Renal cortex interstitium (tissue), 15 donors: ENCODE data around the gene BMP15. TPM values are rescaled to one million over a fixed set of nuclear protein-coding genes. Genes with fewer than 3 reads are reported as not detected.

Experiments used
- DNase-seq, 11 donors: peaks; one replicate each; pipeline ENCODE4 v3.0.0-alpha.2; 2013; ENCODE audit warnings: low read depth in 9 of 11, low spot score in 4 of 11; ENCODE audit errors: extremely low read depth in 1 of 11
- long read RNA-seq, 16 experiments: transcript quantifications; one replicate each; lab custom pipeline, GENCODE V29; 2026
- polyA plus RNA-seq, 3 donors: library from polyadenylated mRNA; unstranded; fragments of 120-200 nt; gene quantifications; one replicate each; pipeline ENCODE4 v1.2.1, GENCODE V29; 2013; ENCODE audit not compliant: insufficient read length in 3 of 3

BMP15 gene
- not detected for polyA plus RNA-seq
- long read RNA-seq, donor 1: 0 reads
- long read RNA-seq, donor 2: 0 reads
- long read RNA-seq, donor 3: 0 reads
- long read RNA-seq, donor 4: 0 reads
- long read RNA-seq, donor 5: 0 reads
- long read RNA-seq, donor 6: 0 reads
- long read RNA-seq, donor 7: 0 reads
- long read RNA-seq, donor 8: 0 reads
- long read RNA-seq, donor 9: 0 reads
- long read RNA-seq, donor 10: 0 reads
- long read RNA-seq, donor 11: 0 reads
- long read RNA-seq, donor 12: 0 reads
- long read RNA-seq, donor 13: 0 reads
- long read RNA-seq, donor 14: 0 reads
- long read RNA-seq, donor 15: 0 reads
- long read RNA-seq, donor 16: 0 reads

GRCh38 chrX:50910685-50911176 is at the start of gene BMP15:
Gene BMP15, plus strand, starts transcription at chrX:50910735. Its CDS starts 49 bp downstream, at chrX:50910784.
- DNase-seq: no peak

GRCh38 chrX:50863471-50863870 is 47.1 kb upstream of the BMP15 start:
- DNase-seq: no peak

- peak in 4 of 11 donors; percentile 13 to 29 (median 20) for DNase-seq
Measured at GRCh38 chrX:50865311-50865710, 45.2 kb upstream of the BMP15 start.

GRCh38 chrX:50871922-50872453 is 38.5 kb upstream of the BMP15 start:
- DNase-seq: no peak

GRCh38 chrX:50874876-50875275 is 35.7 kb upstream of the BMP15 start:
- DNase-seq: no peak

GRCh38 chrX:50876551-50876950 is 34.0 kb upstream of the BMP15 start:
- DNase-seq: no peak

GRCh38 chrX:50877310-50877709 is 33.2 kb upstream of the BMP15 start:
- no peak for DNase-seq

GRCh38 chrX:50881028-50881427 is 29.5 kb upstream of the BMP15 start:
- DNase-seq: no peak

GRCh38 chrX:50888884-50889283 is 21.7 kb upstream of the BMP15 start:
- DNase-seq: no peak

- DNase-seq: no peak
Measured at GRCh38 chrX:50889582-50889981, 21.0 kb upstream of the BMP15 start.

GRCh38 chrX:50893047-50893446 is 17.5 kb upstream of the BMP15 start:
- no peak for DNase-seq

- DNase-seq: no peak
Measured at GRCh38 chrX:50893466-50893865, 17.1 kb upstream of the BMP15 start.

- DNase-seq: no peak
Measured at GRCh38 chrX:50905334-50905733, 5.2 kb upstream of the BMP15 start.

GRCh38 chrX:50913520-50913919 is 3.0 kb downstream of the BMP15 start:
- DNase-seq: no peak

- peak in 2 of 11 donors; percentile 4 to 8 for DNase-seq
Measured at GRCh38 chrX:50920132-50920531, 9.6 kb downstream of the BMP15 start.

GRCh38 chrX:50927127-50927526 is 16.6 kb downstream of the BMP15 start:
- no peak for DNase-seq

GRCh38 chrX:50941638-50942037 is 31.1 kb downstream of the BMP15 start:
- DNase-seq: no peak

- no peak for DNase-seq
Measured at GRCh38 chrX:50942471-50942870, 31.9 kb downstream of the BMP15 start.

- DNase-seq: no peak
Measured at GRCh38 chrX:50952406-50952805, 41.9 kb downstream of the BMP15 start.

- no peak for DNase-seq
Measured at GRCh38 chrX:50953832-50954231, 43.3 kb downstream of the BMP15 start.

GRCh38 chrX:50962156-50962555 is 51.6 kb downstream of the BMP15 start:
- no peak for DNase-seq
